Activated naive CD4-positive, alpha-beta T cell treated with anti-CD3 and anti-CD28 coated beads for 36 hours (primary cell): ENCODE data around the gene SMIM12. TPM values are rescaled to one million over a fixed set of nuclear protein-coding genes. Genes with fewer than 3 reads are reported as not detected.
"Not testable (repeated sequence)": the region's sequence is repeated elsewhere in the genome, so short reads cannot be mapped to it uniquely, and the experiment has no call there.

Experiments
- CTCF ChIA-PET: fragments of 350-600 bp; sonication (Branson Sonifier 250); formaldehyde crosslinking; loops from one replicate; lab custom pipeline; 2021; ENCODE audit warnings: antibody characterized with exemption; lab: Charles Lee
- DNase-seq: peaks from one replicate; pipeline ENCODE4 v3.0.0-alpha.2; 2020
- H3K27ac Mint-ChIP-seq: one replicate; pipeline ENCODE4 v1.8.0; 2021; ENCODE audit warnings: mild to moderate bottlenecking, mixed read lengths
- H3K27me3 Mint-ChIP-seq: one replicate; pipeline ENCODE4 v1.8.0; 2021; ENCODE audit warnings: low read depth, mixed read lengths
- H3K36me3 Mint-ChIP-seq: one replicate; pipeline ENCODE4 v1.8.0; 2021; ENCODE audit warnings: low read depth, mixed read lengths
- H3K4me1 Mint-ChIP-seq: one replicate; pipeline ENCODE4 v1.8.0; 2021; ENCODE audit warnings: low read depth, mixed read lengths
- H3K4me3 Mint-ChIP-seq: one replicate; pipeline ENCODE4 v1.8.0; 2021; ENCODE audit warnings: mild to moderate bottlenecking, moderate library complexity, mixed read lengths
- H3K9me3 Mint-ChIP-seq: one replicate; pipeline ENCODE4 v1.8.0; 2021; ENCODE audit warnings: mixed read lengths
- intact Hi-C: fragments of 100-400 bp; cut with micrococcal nuclease; formaldehyde crosslinking; loops from one replicate; pipeline ENCODE4 v1.15.1; 2023
- total RNA-seq, 2 experiments: library from RNA; stranded (reverse); gene quantifications; one replicate each; pipeline ENCODE4 v1.2.3, GENCODE V29; 2021

The SMIM12 gene
- total RNA-seq, 2 experiments from 2014 or later, result 37.6 to 38.6 TPM

GRCh38 chr1:34810781-34811180 lies 48.8 kb downstream of the SMIM12 start:
- H3K27ac Mint-ChIP-seq, H3K4me3 Mint-ChIP-seq, H3K9me3 Mint-ChIP-seq, intact Hi-C loops, DNase-seq, H3K27me3 Mint-ChIP-seq, H3K4me1 Mint-ChIP-seq, H3K36me3 Mint-ChIP-seq, CTCF ChIA-PET: not testable (repeated sequence)

GRCh38 chr1:34808051-34808810 lies 51.3 kb downstream of the SMIM12 start:
- H3K4me1 Mint-ChIP-seq, result no peaks in the 10 kb centered on the region
- CTCF ChIA-PET, result no interaction called here
- H3K4me3 Mint-ChIP-seq, result no peak overlapping the region
- no peak for DNase-seq
- no peak overlapping the region for H3K27ac Mint-ChIP-seq
- peaks cover 3% of the 10 kb centered on the region for H3K36me3 Mint-ChIP-seq
- intact Hi-C loops, result no loop called here
- H3K9me3 Mint-ChIP-seq, result no peaks in the 10 kb centered on the region
- H3K27me3 Mint-ChIP-seq, result no peaks in the 10 kb centered on the region

GRCh38 chr1:34806396-34806795 lies 53.2 kb downstream of the SMIM12 start:
- H3K36me3 Mint-ChIP-seq, result peaks cover 3% of the 10 kb centered on the region
- H3K4me3 Mint-ChIP-seq, result no peak overlapping the region
- no peaks in the 10 kb centered on the region for H3K4me1 Mint-ChIP-seq
- intact Hi-C loops, result no loop called here
- no peaks in the 10 kb centered on the region for H3K27me3 Mint-ChIP-seq
- H3K9me3 Mint-ChIP-seq, result no peaks in the 10 kb centered on the region
- CTCF ChIA-PET, result no interaction called here
- DNase-seq, result no peak
- H3K27ac Mint-ChIP-seq, result no peak overlapping the region

GRCh38 chr1:34803770-34804169 lies 55.8 kb downstream of the SMIM12 start:
- H3K4me3 Mint-ChIP-seq, result no peak overlapping the region
- no peaks in the 10 kb centered on the region for H3K27me3 Mint-ChIP-seq
- DNase-seq, result no peak
- no peaks in the 10 kb centered on the region for H3K9me3 Mint-ChIP-seq
- H3K4me1 Mint-ChIP-seq, result peaks cover 16% of the 10 kb centered on the region
- CTCF ChIA-PET, result interaction anchor here (1.0 to 1.5 kb wide), 2 partner anchors 17 to 49 kb away, joined by 3 read pairs; no protein-coding TSS in a partner anchor
- no peak overlapping the region for H3K27ac Mint-ChIP-seq
- intact Hi-C loops, result no loop called here
- H3K36me3 Mint-ChIP-seq, result peaks cover 2% of the 10 kb centered on the region

Other genes starting within 250 kb of the SMIM12 start
- gene GJB5, start 104.7 kb downstream of the SMIM12 start, total RNA-seq, result not detected
- gene GJB4, start 100.0 kb downstream of the SMIM12 start, total RNA-seq, result not detected
- not detected for gene GJB3, start 78.5 kb downstream of the SMIM12 start, total RNA-seq
- gene GJA4, start 66.8 kb downstream of the SMIM12 start, total RNA-seq, result under 1 TPM; 0.24 to 0.69 TPM
- under 1 TPM; 0.69 to 0.74 TPM for gene DLGAP3, start 69.9 kb upstream of the SMIM12 start, total RNA-seq
- 10 to 100 TPM; 18.2 to 19.9 TPM for gene TMEM35B, start 125.6 kb upstream of the SMIM12 start, total RNA-seq
- 10 to 100 TPM; 18.5 to 19.1 TPM for gene ZMYM6, start 172.2 kb upstream of the SMIM12 start, total RNA-seq
- gene ZMYM1, start 219.6 kb upstream of the SMIM12 start, total RNA-seq, result 1 to 10 TPM; 7.3 to 7.9 TPM